Activated naive CD8-positive, alpha-beta T cell treated with anti-CD3 and anti-CD28 coated beads, Interleukin-2, amount 50 U/mL, for 24 hours (primary cell): Measurements from ENCODE around the gene MOGAT1.
A peak's percentile ranks its signal among the peaks of the same experiment; 100 is the strongest.
"Not testable (repeated sequence)": the region's sequence is repeated elsewhere in the genome, so short reads cannot be mapped to it uniquely, and the experiment has no call there.

Experiments
- ATAC-seq: fragments of 150-1000 bp; cut with Tn5 transposase; one replicate; pipeline ENCODE4 v1.10.0; 2021
- DNase-seq: peaks from one replicate; pipeline ENCODE4 v3.0.0; 2021
- H3K27ac Mint-ChIP-seq: one replicate; pipeline ENCODE4 v1.8.0; 2021; ENCODE audit warnings: mild to moderate bottlenecking, mixed read lengths
- H3K27me3 Mint-ChIP-seq: one replicate; pipeline ENCODE4 v1.8.0; 2021; ENCODE audit warnings: mixed read lengths
- H3K36me3 Mint-ChIP-seq: one replicate; pipeline ENCODE4 v1.8.0; 2021; ENCODE audit warnings: low read depth, mixed read lengths
- H3K4me1 Mint-ChIP-seq: one replicate; pipeline ENCODE4 v1.8.0; 2021; ENCODE audit warnings: mixed read lengths
- H3K4me3 Mint-ChIP-seq: one replicate; pipeline ENCODE4 v1.8.0; 2021; ENCODE audit warnings: mild to moderate bottlenecking, moderate library complexity, mixed read lengths
- H3K9me3 Mint-ChIP-seq: one replicate; pipeline ENCODE4 v1.8.0; 2021; ENCODE audit warnings: mixed read lengths

Gene MOGAT1

DNA sequence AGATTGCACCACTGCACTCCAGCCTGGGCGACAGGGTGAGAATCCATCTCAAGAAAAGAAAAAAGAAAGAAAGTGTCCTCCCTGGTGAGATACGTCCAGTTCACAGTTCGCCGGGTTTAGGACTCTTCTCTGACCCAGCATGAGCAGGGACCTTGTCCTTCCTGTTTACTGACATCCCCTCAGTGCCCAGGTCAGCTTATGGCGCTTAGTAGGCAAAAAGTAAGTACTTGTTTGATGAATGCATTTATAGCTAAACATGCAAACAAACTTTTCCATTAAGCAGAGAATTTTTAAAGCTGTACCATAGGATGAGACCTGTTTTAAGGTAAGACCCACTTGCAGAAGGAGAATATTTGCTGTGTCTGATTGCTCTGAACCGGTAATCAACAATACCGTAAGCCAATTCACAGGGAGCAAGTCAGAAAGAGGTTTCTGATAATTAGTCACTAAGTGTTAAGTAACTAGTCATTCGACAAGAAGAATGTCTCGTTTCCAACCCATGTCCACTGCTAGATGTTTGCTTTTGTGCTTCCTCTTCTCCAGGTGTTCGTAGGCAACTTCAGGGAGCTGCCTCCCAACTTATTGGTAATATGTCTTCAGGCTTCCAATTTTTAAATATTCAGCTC lies 40.0 kb downstream of the MOGAT1 start:
- Mint-ChIP-seq H3K4me3 (no peak overlapping the region), H3K9me3 (no peaks in the 10 kb centered on the region), H3K36me3 (no peaks in the 10 kb centered on the region), H3K27me3 (peaks cover 15% of the 10 kb centered on the region), H3K4me1 (peaks cover 21% of the 10 kb centered on the region), H3K27ac (no peak overlapping the region)
- DNase-seq: no peak
- ATAC-seq: no peak

DNA sequence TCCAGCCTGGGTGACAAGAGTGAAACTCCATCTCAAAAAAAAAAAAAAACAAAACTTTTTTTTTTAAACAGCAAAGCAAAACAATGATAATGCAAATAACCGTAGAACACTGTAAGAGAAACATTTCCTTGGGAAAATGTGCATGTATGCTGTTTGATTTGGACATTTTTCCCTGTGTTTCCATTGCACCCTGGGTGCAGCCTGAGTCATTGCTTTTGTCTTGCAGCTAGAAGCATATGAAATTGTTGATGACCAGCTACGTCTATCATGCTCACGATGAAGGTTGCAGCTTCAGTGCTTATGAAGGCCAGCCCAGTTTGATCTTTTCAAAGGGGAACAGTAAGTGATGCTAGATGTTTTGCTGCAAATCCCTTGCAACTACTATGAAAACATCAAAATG lies 41.5 kb downstream of the MOGAT1 start:
- Mint-ChIP-seq H3K4me3 (no peak overlapping the region), H3K9me3 (no peaks in the 10 kb centered on the region), H3K27ac (no peak overlapping the region), H3K36me3 (no peaks in the 10 kb centered on the region), H3K27me3 (peaks cover 11% of the 10 kb centered on the region), H3K4me1 (peaks cover 15% of the 10 kb centered on the region)
- ATAC-seq (no peak), DNase-seq (no peak)

DNA sequence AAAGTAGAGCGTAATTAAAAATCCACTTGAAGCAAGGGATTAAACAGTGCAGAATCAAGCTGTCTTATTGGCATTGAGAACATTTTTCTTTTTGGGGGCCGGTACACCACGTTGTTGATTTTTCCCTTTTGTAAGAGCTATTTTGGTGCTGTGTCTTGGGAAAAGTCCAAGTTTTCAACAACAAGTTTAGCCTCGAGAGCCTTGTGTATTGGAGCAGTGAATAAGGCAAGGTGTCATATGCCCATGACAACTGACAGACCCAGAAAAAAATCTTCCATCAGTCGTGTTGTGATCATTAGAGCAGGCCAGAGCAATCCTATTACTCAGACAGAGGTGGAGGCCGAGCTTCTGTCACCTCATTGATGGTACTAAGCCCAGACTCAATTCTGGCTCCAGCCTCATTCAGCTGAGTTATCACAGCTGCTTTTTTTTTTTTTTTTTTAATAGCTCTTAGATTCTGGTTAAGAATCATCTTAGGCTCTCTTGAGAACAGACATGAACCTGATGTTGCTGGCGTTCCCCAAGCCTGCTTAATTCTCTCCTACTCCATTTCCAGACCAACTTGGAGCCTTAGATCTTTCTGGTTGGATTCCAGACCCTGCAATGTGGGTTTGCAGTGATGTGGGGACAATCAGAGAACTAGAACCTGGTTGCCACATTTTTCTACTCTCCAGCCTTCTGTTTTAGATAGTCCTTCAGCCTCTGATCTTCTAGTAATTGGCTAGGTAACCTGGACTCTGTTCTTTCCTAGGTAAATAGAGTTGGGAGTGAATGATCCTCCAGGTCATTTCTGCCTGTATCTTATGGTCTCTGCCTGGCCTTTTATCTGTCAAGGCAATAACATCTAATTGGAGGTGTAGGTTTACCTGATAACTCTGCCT lies 43.1 kb downstream of the MOGAT1 start:
- H3K36me3 Mint-ChIP-seq: no peaks in the 10 kb centered on the region
- peaks cover 3% of the 10 kb centered on the region for H3K27me3 Mint-ChIP-seq
- no peak overlapping the region for H3K27ac Mint-ChIP-seq
- DNase-seq (no peak), ATAC-seq (no peak)
- H3K4me3 Mint-ChIP-seq: no peak overlapping the region
- no peaks in the 10 kb centered on the region for H3K9me3 Mint-ChIP-seq
- peaks cover 7% of the 10 kb centered on the region for H3K4me1 Mint-ChIP-seq

DNA sequence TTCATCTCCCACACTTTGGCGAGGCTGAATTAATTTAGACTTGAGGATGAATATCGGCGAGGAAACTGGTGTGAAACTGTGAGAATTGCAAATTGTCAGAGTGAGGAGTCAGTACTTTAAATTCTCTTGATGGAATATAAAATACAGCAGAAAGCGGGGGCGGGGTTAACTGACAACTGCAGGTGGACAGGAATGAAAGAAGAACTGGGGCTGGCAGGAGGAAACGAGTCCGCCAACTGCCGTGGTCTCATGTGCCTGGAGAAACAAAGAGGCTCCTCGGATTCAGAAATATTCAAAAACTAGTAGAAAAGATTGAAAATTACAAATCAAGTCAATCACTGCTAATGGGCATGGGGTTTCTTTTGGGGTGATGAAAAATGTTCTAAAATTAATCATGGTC lies 44.3 kb downstream of the MOGAT1 start:
- no peak overlapping the region for H3K27ac Mint-ChIP-seq
- no peak overlapping the region for H3K4me3 Mint-ChIP-seq
- H3K27me3 Mint-ChIP-seq: peaks cover 3% of the 10 kb centered on the region
- H3K9me3 Mint-ChIP-seq: no peaks in the 10 kb centered on the region
- DNase-seq (no peak), ATAC-seq (no peak)
- no peaks in the 10 kb centered on the region for H3K36me3 Mint-ChIP-seq
- peaks cover 7% of the 10 kb centered on the region for H3K4me1 Mint-ChIP-seq

DNA sequence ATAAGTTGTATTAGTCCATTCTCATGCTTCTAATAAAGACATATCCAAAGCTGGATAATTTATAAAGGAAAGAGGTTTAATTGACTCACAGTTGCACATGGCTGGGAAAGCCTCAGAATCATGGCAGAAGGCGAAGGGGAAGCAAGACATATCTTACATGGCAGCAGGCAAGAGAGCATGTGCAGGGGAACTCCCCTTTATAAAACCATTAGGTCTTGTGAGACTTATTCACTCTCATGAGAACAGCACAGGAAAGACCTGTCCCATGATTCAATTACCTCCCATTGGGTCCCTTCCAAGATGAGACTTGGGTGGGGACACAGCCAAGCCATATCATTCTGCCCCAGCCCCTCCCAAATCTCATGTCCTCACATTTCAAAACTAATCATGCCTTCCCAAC lies 48.3 kb downstream of the MOGAT1 start:
- H3K27ac Mint-ChIP-seq, H3K27me3 Mint-ChIP-seq, DNase-seq, ATAC-seq, H3K4me1 Mint-ChIP-seq, H3K4me3 Mint-ChIP-seq, H3K36me3 Mint-ChIP-seq, H3K9me3 Mint-ChIP-seq: not testable (repeated sequence)

DNA sequence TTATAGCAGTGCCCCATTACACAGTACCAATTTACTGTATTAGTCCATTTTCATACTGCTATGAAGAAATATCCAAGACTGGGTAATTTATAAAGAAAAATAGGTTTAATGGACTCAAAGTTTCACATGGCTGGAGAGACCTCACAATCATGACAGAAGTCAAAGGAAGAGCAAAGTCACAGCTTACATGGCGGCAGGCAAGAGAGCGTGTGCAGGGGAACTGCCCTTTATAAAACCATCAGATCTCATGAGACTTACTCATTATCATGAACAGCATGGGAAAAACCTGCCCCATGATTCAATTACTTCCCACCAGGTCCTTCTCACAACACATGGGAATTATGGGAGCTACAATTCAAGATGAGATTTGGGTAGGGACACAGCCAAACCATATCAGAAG lies 50.1 kb downstream of the MOGAT1 start:
- not testable (repeated sequence) for ATAC-seq, H3K36me3 Mint-ChIP-seq, H3K9me3 Mint-ChIP-seq, H3K27me3 Mint-ChIP-seq, DNase-seq, H3K4me3 Mint-ChIP-seq, H3K4me1 Mint-ChIP-seq, H3K27ac Mint-ChIP-seq

DNA sequence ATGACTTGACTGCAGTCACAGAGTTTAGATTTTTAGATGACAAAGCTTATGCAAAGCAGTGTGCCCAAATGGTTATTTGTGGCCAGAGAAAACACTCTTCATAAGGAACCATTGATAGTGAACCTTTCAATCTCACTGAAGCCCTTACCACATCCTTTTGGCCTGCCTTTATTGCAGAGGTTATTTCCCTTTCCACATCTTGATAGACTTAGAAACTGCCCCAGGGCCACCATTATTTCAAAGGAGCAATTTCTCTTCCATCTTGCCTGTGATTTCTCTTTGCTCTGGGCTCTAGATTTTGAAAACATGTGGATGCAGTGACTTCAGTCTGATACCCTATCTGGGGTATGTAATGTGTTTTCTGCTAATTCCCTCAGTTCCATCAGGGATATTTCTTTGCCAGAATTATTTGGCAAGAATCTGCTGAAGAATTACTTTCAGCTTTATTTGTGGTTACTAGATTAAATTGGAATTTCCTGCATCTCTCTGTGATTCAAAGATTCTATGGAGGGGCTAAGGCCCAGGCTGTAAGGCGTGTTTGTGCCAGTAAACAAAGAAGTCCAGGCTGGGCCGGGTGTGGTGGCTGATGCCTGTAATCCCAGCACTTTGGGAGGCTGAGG lies 51.0 kb downstream of the MOGAT1 start:
- peaks cover 5% of the 10 kb centered on the region for H3K9me3 Mint-ChIP-seq
- ATAC-seq (no peak), DNase-seq (no peak)
- H3K4me1 Mint-ChIP-seq: no peaks in the 10 kb centered on the region
- H3K27me3 Mint-ChIP-seq: no peaks in the 10 kb centered on the region
- no peak overlapping the region for H3K4me3 Mint-ChIP-seq
- H3K27ac Mint-ChIP-seq: no peak overlapping the region
- H3K36me3 Mint-ChIP-seq: no peaks in the 10 kb centered on the region

DNA sequence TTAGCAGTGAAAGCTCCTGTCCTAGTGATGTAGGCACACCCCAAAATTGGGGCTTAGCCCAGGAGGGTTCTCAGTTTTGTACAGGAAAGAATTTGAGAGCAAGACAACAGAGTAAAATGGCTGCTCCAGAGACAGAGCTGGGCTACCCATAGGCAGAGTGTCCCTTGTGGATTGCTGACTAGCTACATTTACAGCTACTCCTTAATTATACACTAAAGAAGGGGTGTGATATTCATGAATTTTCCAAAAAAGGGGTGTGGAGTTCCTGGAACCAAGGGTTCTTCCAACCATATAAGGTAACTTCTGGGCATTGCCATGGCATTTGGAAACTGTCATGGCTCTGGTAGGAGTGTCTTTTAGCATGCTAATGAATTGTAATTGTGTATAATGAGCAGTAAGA lies 52.8 kb downstream of the MOGAT1 start:
- Mint-ChIP-seq H3K27me3 (no peaks in the 10 kb centered on the region), H3K9me3 (peaks cover 5% of the 10 kb centered on the region)
- ATAC-seq: no peak

DNA sequence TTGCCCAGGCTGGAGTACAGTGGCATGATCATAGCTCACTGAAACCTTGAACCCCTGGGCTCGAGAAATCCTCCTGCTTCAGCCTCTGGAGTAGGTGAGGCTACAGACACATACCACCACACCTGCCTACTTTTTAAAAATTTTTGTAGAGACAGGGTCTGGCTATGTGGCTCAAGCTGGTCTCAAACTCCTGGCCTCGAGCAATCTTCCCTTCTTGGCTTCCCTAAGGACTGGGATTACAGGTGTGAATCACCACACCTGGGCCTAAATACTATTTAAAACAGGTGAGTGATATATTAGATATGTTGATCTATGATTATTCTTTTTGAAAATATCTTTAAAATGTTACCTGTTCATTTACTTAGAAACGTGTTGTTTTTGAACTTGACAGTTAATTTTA lies 57.2 kb downstream of the MOGAT1 start:
- Mint-ChIP-seq H3K36me3 (no peaks in the 10 kb centered on the region), H3K4me1 (peaks cover 2% of the 10 kb centered on the region), H3K4me3 (no peak overlapping the region), H3K27me3 (peaks cover 3% of the 10 kb centered on the region), H3K9me3 (no peaks in the 10 kb centered on the region), H3K27ac (no peak overlapping the region)
- DNase-seq: no peak
- no peak for ATAC-seq

More for the DNA sequence above, 52.8 kb downstream of the MOGAT1 start:
- H3K36me3 Mint-ChIP-seq: no peaks in the 10 kb centered on the region
- H3K4me1 Mint-ChIP-seq: no peaks in the 10 kb centered on the region
- no peak for DNase-seq
- H3K27ac Mint-ChIP-seq: no peak overlapping the region
- no peak overlapping the region for H3K4me3 Mint-ChIP-seq

DNA sequence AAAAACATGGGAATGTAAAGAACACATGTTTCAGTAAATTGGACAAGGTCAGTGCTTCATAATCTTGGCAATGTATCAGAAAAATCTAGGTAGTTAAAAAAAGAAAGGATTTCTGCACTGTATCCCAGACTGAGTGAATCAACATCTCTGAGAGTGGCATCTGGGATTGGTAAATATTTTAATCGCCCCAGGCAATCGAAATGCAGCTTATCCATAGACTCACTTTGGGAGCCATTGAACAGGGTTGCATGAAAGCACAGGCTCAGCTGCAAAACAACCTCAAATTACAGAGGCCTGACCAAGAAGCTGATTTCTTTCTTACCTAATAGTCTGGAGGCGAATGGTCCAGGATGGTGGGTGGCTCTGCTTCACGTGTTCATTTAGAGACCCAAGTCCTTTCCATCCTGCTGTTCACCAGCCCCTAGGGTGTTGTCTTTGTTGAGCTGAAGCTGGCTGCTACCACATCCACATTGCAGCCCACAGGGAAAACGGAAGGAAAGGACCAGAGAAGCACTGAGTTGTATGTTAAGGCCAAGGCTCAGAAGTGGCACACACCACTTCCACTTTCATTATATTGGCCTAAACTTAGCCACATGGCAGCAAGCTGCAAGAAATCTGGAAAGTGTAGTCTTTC lies 59.0 kb downstream of the MOGAT1 start:
- H3K27ac Mint-ChIP-seq: no peak overlapping the region
- peaks cover 2% of the 10 kb centered on the region for H3K4me1 Mint-ChIP-seq
- ATAC-seq: peak; percentile 49
- no peaks in the 10 kb centered on the region for H3K9me3 Mint-ChIP-seq
- DNase-seq: no peak
- no peak overlapping the region for H3K4me3 Mint-ChIP-seq
- H3K27me3 Mint-ChIP-seq: peaks cover 8% of the 10 kb centered on the region
- H3K36me3 Mint-ChIP-seq: no peaks in the 10 kb centered on the region

DNA sequence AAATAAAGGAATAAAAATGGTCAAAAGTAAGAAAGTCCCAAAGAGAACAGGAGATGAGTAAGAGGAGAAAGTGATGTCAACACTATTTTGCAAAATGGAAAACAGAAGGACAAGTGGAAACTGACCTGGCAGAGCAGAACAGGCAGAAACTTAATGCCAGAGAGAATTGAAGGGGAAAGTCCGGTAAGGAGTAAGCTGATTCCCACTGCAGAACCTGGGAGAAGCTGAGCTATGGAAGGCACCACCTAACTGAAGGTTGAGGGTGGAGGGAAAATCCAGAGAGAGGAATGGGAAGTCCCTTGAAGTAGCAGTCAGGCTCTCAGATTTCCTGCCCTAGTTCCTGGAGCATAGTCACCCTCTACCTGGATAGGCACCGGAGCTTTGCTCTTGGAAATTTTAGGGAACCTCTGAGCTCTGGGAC lies 59.8 kb downstream of the MOGAT1 start:
- H3K27me3 Mint-ChIP-seq: peaks cover 12% of the 10 kb centered on the region
- H3K4me3 Mint-ChIP-seq: no peak overlapping the region
- no peak overlapping the region for H3K27ac Mint-ChIP-seq

DNA sequence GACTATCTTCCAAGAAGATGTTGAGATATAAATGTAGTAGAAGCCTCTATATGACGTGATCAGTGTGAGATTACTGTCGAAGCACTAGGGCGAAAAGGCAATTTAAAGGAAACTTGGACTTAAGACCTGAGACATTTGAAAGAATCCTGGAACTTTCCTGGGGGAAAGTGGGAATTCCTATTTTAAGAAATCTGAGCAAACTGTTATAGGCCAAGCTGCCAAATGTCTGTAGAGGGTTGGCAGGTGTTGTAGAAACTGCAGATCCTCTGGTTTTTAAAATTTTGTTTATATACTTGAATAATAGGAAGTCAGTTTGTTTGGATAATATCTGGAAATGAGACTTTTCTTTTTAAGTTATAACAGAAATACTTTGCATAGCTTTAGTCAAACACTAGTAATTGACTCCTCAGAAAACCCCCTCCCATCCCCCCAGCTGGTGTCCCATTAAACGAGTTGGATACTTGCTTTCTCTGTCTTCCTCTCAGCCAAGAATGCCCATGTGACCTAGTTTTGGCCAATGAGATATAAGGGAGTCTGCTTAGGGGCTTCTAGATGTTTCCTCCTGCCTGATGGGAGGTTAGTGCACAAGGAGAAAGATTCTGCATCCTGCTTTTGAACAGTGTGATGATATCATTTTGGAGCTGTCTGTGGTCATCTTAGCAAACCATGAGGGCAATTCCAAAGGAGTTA lies 61.2 kb downstream of the MOGAT1 start:
- no peaks in the 10 kb centered on the region for H3K9me3 Mint-ChIP-seq
- no peak overlapping the region for H3K27ac Mint-ChIP-seq
- peaks cover 2% of the 10 kb centered on the region for H3K4me1 Mint-ChIP-seq
- H3K27me3 Mint-ChIP-seq: peaks cover 17% of the 10 kb centered on the region
- DNase-seq (no peak), ATAC-seq (no peak)
- H3K4me3 Mint-ChIP-seq: no peak overlapping the region
- H3K36me3 Mint-ChIP-seq: no peaks in the 10 kb centered on the region

More for the DNA sequence above, 59.8 kb downstream of the MOGAT1 start:
- Mint-ChIP-seq H3K9me3 (no peaks in the 10 kb centered on the region), H3K36me3 (no peaks in the 10 kb centered on the region), H3K4me1 (peaks cover 2% of the 10 kb centered on the region)
- DNase-seq (no peak), ATAC-seq (no peak)

DNA sequence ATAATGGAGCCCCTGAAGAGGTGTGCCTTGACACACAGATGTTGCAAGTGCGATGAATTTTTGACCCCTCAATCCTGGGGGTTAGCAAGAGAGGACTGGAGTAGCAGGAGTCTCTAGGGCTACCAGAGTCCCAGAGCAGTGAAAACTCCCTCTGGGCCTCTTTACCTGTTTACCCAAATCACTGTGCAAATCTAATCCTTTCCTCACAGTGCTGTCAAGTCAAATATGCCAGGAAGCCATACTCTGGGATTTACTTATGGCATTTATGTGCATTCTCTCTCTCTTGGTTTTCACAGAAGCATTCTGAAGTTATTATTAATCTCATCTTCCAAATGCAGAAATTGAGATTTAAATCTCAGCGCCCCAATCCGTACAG lies 62.0 kb downstream of the MOGAT1 start:
- H3K9me3 Mint-ChIP-seq: no peaks in the 10 kb centered on the region
- peaks cover 2% of the 10 kb centered on the region for H3K4me1 Mint-ChIP-seq
- DNase-seq (no peak), ATAC-seq (no peak)
- no peak overlapping the region for H3K4me3 Mint-ChIP-seq
- peaks cover 21% of the 10 kb centered on the region for H3K27me3 Mint-ChIP-seq
- H3K36me3 Mint-ChIP-seq: no peaks in the 10 kb centered on the region
- no peak overlapping the region for H3K27ac Mint-ChIP-seq
